MM.1S (cell line): ENCODE data around the gene BCL2L11.

ENCODE experiments used
- DNase-seq: peaks from one replicate; pipeline ENCODE4 v3.0.0-alpha.2; 2015
- H2AFZ ChIP-seq: fragments of 300-600 bp; sonication (generic); 2 replicates; pipeline ENCODE4 v1.6.0; 2016; ENCODE audit warnings: antibody characterized with exemption, low read length
- H3F3A ChIP-seq: fragments of 300-600 bp; sonication (generic); 2 replicates; pipeline ENCODE4 v1.6.1; 2016; ENCODE audit warnings: mild to moderate bottlenecking, antibody characterized with exemption, low read length, moderate library complexity, mixed read lengths; ENCODE audit not compliant: insufficient read depth
- H3K27ac ChIP-seq: fragments of 300-600 bp; sonication (generic); 2 replicates; pipeline ENCODE4 v1.5.1; 2016; ENCODE audit warnings: mild to moderate bottlenecking, low read length
- H3K27me3 ChIP-seq: fragments of 300-600 bp; sonication (generic); replicated peaks from 2 replicates; pipeline ENCODE4 v1.6.0; 2016; ENCODE audit warnings: low read length; ENCODE audit not compliant: insufficient read depth
- H3K36me3 ChIP-seq: fragments of 300-600 bp; sonication (generic); replicated peaks from 2 replicates; pipeline ENCODE4 v1.6.1; 2016; ENCODE audit warnings: mild to moderate bottlenecking, low read length, mixed read lengths; ENCODE audit not compliant: insufficient read depth
- H3K4me1 ChIP-seq: fragments of 300-600 bp; sonication (generic); 2 replicates; pipeline ENCODE4 v1.6.1; 2016; ENCODE audit warnings: low read length, mixed read lengths
- H3K4me2 ChIP-seq: fragments of 300-600 bp; sonication (generic); 2 replicates; pipeline ENCODE4 v1.6.0; 2016; ENCODE audit warnings: low read depth, low read length
- H3K4me3 ChIP-seq: fragments of 300-600 bp; sonication (generic); 2 replicates; pipeline ENCODE4 v1.5.1; 2016; ENCODE audit warnings: low read length, mixed read lengths
- H3K79me2 ChIP-seq: fragments of 300-600 bp; sonication (generic); 2 replicates; pipeline ENCODE4 v1.6.1; 2016; ENCODE audit warnings: mixed run types, low read length, mixed read lengths
- H3K9ac ChIP-seq: fragments of 300-600 bp; sonication (generic); 2 replicates; pipeline ENCODE4 v1.6.1; 2016; ENCODE audit warnings: low read length, mixed read lengths
- H3K9me2 ChIP-seq: fragments of 300-600 bp; sonication (generic); replicated peaks from 2 replicates; pipeline ENCODE4 v1.6.1; 2016; ENCODE audit warnings: mild to moderate bottlenecking, low read length, mixed read lengths; ENCODE audit not compliant: insufficient read depth
- H3K9me3 ChIP-seq: fragments of 300-600 bp; sonication (generic); replicated peaks from 2 replicates; pipeline ENCODE4 v1.6.1; 2016; ENCODE audit warnings: mild to moderate bottlenecking, low read length, mixed read lengths; ENCODE audit not compliant: insufficient read depth
- H4K20me1 ChIP-seq: fragments of 300-600 bp; sonication (generic); 2 replicates; pipeline ENCODE4 v1.6.1; 2016; ENCODE audit warnings: mild to moderate bottlenecking, low read length, moderate library complexity, mixed read lengths; ENCODE audit not compliant: insufficient read depth
- CTCF ChIP-seq: fragments of 300-600 bp; sonication (generic); IDR thresholded peaks from 2 replicates; pipeline ENCODE4 v1.5.1; 2016; ENCODE audit warnings: antibody characterized with exemption, low read length, mixed read lengths
- EZH2 ChIP-seq: fragments of 300-600 bp; sonication (generic); optimal IDR thresholded peaks from 2 replicates; pipeline ENCODE3; 2017; ENCODE audit warnings: low read depth, mild to moderate bottlenecking, antibody characterized with exemption, low read length, mixed read lengths
- EZH2phosphoT487 ChIP-seq: fragments of 300-600 bp; sonication (generic); IDR thresholded peaks from 2 replicates; pipeline ENCODE4 v1.6.1; 2018; ENCODE audit warnings: antibody characterized with exemption, low read length

The BCL2L11 gene

GRCh38 chr2:111160758-111161157 lies 40.0 kb downstream of the BCL2L11 start:
- DNase-seq: no peak
- H3K4me2 ChIP-seq: no peak overlapping the region
- no peaks in the 10 kb centered on the region for H3K27me3 ChIP-seq
- no peak overlapping the region for H3K9ac ChIP-seq
- H3K36me3 ChIP-seq: peaks cover 28% of the 10 kb centered on the region
- no peaks in the 10 kb centered on the region for H3K9me3 ChIP-seq
- peaks cover 75% of the 10 kb centered on the region for H4K20me1 ChIP-seq
- H3K79me2 ChIP-seq: peaks cover 85% of the 10 kb centered on the region
- H3K4me3 ChIP-seq: no peak overlapping the region
- H3K9me2 ChIP-seq: no peaks in the 10 kb centered on the region
- no peak overlapping the region for H2AFZ ChIP-seq
- H3K4me1 ChIP-seq: peaks cover 24% of the 10 kb centered on the region
- peaks cover 25% of the 10 kb centered on the region for H3F3A ChIP-seq
- no peak overlapping the region for H3K27ac ChIP-seq
- TF ChIP-seq EZH2phosphoT487 (no peak), EZH2 (no peak), CTCF (no peak)

GRCh38 chr2:111161971-111162370 lies 41.3 kb downstream of the BCL2L11 start:
- H3K27ac ChIP-seq: no peak overlapping the region
- H3K36me3 ChIP-seq: peaks cover 28% of the 10 kb centered on the region
- peaks cover 63% of the 10 kb centered on the region for H4K20me1 ChIP-seq
- no peak overlapping the region for H3K9ac ChIP-seq
- no peaks in the 10 kb centered on the region for H3K9me2 ChIP-seq
- no peak overlapping the region for H3K4me2 ChIP-seq
- no peak overlapping the region for H3K4me3 ChIP-seq
- no peaks in the 10 kb centered on the region for H3K27me3 ChIP-seq
- peaks cover 19% of the 10 kb centered on the region for H3F3A ChIP-seq
- peaks cover 75% of the 10 kb centered on the region for H3K79me2 ChIP-seq
- no peak overlapping the region for H2AFZ ChIP-seq
- no peak for TF ChIP-seq EZH2
- no peak for TF ChIP-seq EZH2phosphoT487
- TF ChIP-seq CTCF: no peak
- no peak for DNase-seq
- no peaks in the 10 kb centered on the region for H3K9me3 ChIP-seq
- peaks cover 12% of the 10 kb centered on the region for H3K4me1 ChIP-seq

- no peaks in the 10 kb centered on the region for H3K27me3 ChIP-seq
- TF ChIP-seq EZH2 (no peak), EZH2phosphoT487 (no peak), CTCF (no peak)
- no peak overlapping the region for H2AFZ ChIP-seq
- H3K9me3 ChIP-seq: no peaks in the 10 kb centered on the region
- H3K4me1 ChIP-seq: peaks cover 4% of the 10 kb centered on the region
- H3K36me3 ChIP-seq: peaks cover 28% of the 10 kb centered on the region
- DNase-seq: no peak
- no peak overlapping the region for H3K9ac ChIP-seq
- no peak overlapping the region for H3K27ac ChIP-seq
- peaks cover 10% of the 10 kb centered on the region for H3F3A ChIP-seq
- no peak overlapping the region for H3K4me2 ChIP-seq
- no peak overlapping the region for H3K4me3 ChIP-seq
- H4K20me1 ChIP-seq: peaks cover 55% of the 10 kb centered on the region
- no peaks in the 10 kb centered on the region for H3K9me2 ChIP-seq
- H3K79me2 ChIP-seq: peaks cover 70% of the 10 kb centered on the region
Observed at GRCh38 chr2:111162718-111163331, 42.1 kb downstream of the BCL2L11 start.
